Testis (tissue), 3 donors: Measurements from ENCODE around the gene INO80B. TPM values are rescaled to one million over a fixed set of nuclear protein-coding genes. Genes with fewer than 3 reads are reported as not detected.
"Not testable (repeated sequence)": the region's sequence is repeated elsewhere in the genome, so short reads cannot be mapped to it uniquely, and the experiment has no call there.

Experiments
- DNase-seq: peaks from one replicate; pipeline ENCODE4 v3.0.0-alpha.2; 2019
- H3K27ac ChIP-seq, 2 donors: fragments of 200-600 bp; sonication (generic); one replicate each; pipeline ENCODE4 v1.5.1; 2019
- H3K27me3 ChIP-seq: fragments of 200-600 bp; sonication (generic); one replicate; pipeline ENCODE4 v1.5.1; 2019
- H3K36me3 ChIP-seq: fragments of 200-600 bp; sonication (generic); one replicate; pipeline ENCODE4 v1.5.1; 2017; ENCODE audit warnings: low read depth; ENCODE audit errors: missing control alignments
- H3K4me1 ChIP-seq: fragments of 200-600 bp; sonication (generic); one replicate; pipeline ENCODE4 v1.5.1; 2019
- H3K4me3 ChIP-seq, 2 donors: fragments of 200-600 bp; sonication (generic); one replicate each; pipeline ENCODE4 v1.5.1; 2017 to 2019
- H3K9me3 ChIP-seq: fragments of 200-600 bp; sonication (generic); one replicate; pipeline ENCODE4 v1.5.1; 2017
- CTCF ChIP-seq, 3 experiments: fragments of 450-650 bp in 2 of 3; fragments of 200-600 bp in 1 of 3; sonication (generic) in 1 of 3; IDR thresholded peaks; one replicate each; pipeline ENCODE4 v1.5.1; 2016 to 2019; ENCODE audit warnings: antibody characterized with exemption in 3 of 3, mild to moderate bottlenecking in 2 of 3, moderate library complexity in 1 of 3
- POLR2A ChIP-seq: fragments of 450-650 bp; IDR thresholded peaks from one replicate; pipeline ENCODE4 v1.6.1; 2017; ENCODE audit warnings: antibody characterized with exemption, mild to moderate bottlenecking, moderate library complexity
- WGBS, 2 donors: methylation state at CpG; one replicate each; pipeline ENCODE4 v1.1.5; 2018; 5-methylcytosine and 5-hydroxymethylcytosine counted together
- intact Hi-C: fragments of 100-400 bp; cut with DNase I; formaldehyde crosslinking; loops from one replicate; pipeline ENCODE4 v1.15.1; 2023; ENCODE audit warnings: low total_unique reads
- polyA plus RNA-seq: library from polyadenylated mRNA; stranded (reverse); fragments of 350-450 nt; fragmentation: Illumina TruSeq; extraction: RNeasy Lipid Tissue Mini Kit (QIAGEN cat#74804); gene quantifications from one replicate; pipeline ENCODE4 v1.2.3, GENCODE V29; 2014; ENCODE audit warnings: low read depth, low replicate concordance; ENCODE audit not compliant: insufficient read depth
- total RNA-seq, 2 donors: library from RNA; depleted of rRNA; stranded (reverse); fragments of >200 nt; gene quantifications; one replicate each; pipeline ENCODE4 v1.2.3, GENCODE V29; 2016

INO80B gene
- total and polyA plus RNA-seq, 3 donors from 2014 or later: 23.1 to 59.3 (median 27.9) TPM

DNA sequence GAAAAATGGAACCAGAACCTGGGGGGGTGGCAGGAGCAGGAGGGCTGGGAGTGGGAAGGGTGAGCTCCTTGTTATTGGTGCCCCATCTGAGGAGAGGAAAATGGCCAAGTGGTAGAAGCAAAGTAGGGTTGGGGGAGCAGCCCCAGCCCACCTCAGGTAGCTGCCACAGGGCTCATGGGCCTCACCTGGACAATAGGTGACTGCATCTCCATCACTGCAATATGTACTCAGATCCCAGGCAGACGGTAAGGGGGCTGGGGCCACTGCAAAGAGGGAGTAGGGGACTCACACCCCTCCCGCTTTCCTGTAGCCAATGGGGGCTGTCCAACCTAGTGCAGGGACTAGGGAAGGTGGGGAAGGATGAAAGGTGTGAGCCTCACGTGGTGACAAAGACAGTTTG lies 37.7 kb upstream of the INO80B start:
- H3K4me1 ChIP-seq: peaks cover 31% of the 10 kb centered on the region

GRCh38 chr2:74417763-74418162 lies 37.1 kb upstream of the INO80B start:
- intact Hi-C loops: no loop called here
- Histone ChIP-seq H3K4me3 (no peak overlapping the region), H3K27me3 (no peaks in the 10 kb centered on the region), H3K27ac (no peak overlapping the region), H3K9me3 (no peaks in the 10 kb centered on the region), H3K4me1 (peaks cover 31% of the 10 kb centered on the region), H3K36me3 (no peaks in the 10 kb centered on the region)
- TF ChIP-seq CTCF (IDR thresholded peaks at IDR 0.05): no peak
- DNase-seq: no peak
- 89 to 91% methylated on average over 4 to 6 of the region's 6 CpGs for WGBS, 2 donors

More for the DNA sequence above, 37.7 kb upstream of the INO80B start:
- intact Hi-C loops: no loop called here
- Histone ChIP-seq H3K9me3 (no peaks in the 10 kb centered on the region), H3K36me3 (no peaks in the 10 kb centered on the region), H3K27ac (no peak overlapping the region), H3K4me3 (no peak overlapping the region), H3K27me3 (no peaks in the 10 kb centered on the region)
- TF ChIP-seq CTCF (IDR thresholded peaks at IDR 0.05): no peak
- no peak for TF ChIP-seq POLR2A
- 60 to 78% methylated on average over 1 to 3 of the region's 3 CpGs for WGBS, 2 donors
- no peak for DNase-seq

GRCh38 chr2:74418312-74418711 lies 36.6 kb upstream of the INO80B start:
- DNase-seq: no peak
- intact Hi-C loops: no loop called here

GRCh38 chr2:74419345-74419744 lies 35.5 kb upstream of the INO80B start:
- DNase-seq: no peak
- whole genome bisulfite sequencing, 2 donors: 79 to 84% methylated on average over 1 of the region's 1 CpG
- Histone ChIP-seq H3K4me3 (no peak overlapping the region), H3K9me3 (no peaks in the 10 kb centered on the region), H3K27me3 (no peaks in the 10 kb centered on the region), H3K36me3 (no peaks in the 10 kb centered on the region), H3K4me1 (peaks cover 18% of the 10 kb centered on the region), H3K27ac (no peak overlapping the region)
- TF ChIP-seq POLR2A: no peak
- TF ChIP-seq CTCF (IDR thresholded peaks at IDR 0.05): no peak
- intact Hi-C loops: no loop called here

More at GRCh38 chr2:74418312-74418711, 36.6 kb upstream of the INO80B start:
- Histone ChIP-seq H3K36me3 (no peaks in the 10 kb centered on the region), H3K27ac (no peak overlapping the region), H3K4me3 (no peak overlapping the region), H3K27me3 (no peaks in the 10 kb centered on the region), H3K4me1 (peaks cover 27% of the 10 kb centered on the region), H3K9me3 (no peaks in the 10 kb centered on the region)
- WGBS, 2 donors: 63 to 82% methylated on average over 22 to 27 of the region's 27 CpGs
- TF ChIP-seq POLR2A (no peak), CTCF (IDR thresholded peaks at IDR 0.05) (no peak)

GRCh38 chr2:74420006-74420405 lies 34.9 kb upstream of the INO80B start:
- H3K27ac ChIP-seq: no peak overlapping the region
- 76 to 85% methylated on average over 2 of the region's 2 CpGs for WGBS, 2 donors
- intact Hi-C loops: no loop called here
- no peak overlapping the region for H3K4me3 ChIP-seq
- no peaks in the 10 kb centered on the region for H3K36me3 ChIP-seq
- no peaks in the 10 kb centered on the region for H3K9me3 ChIP-seq
- no peaks in the 10 kb centered on the region for H3K27me3 ChIP-seq
- no peak for DNase-seq
- peaks cover 11% of the 10 kb centered on the region for H3K4me1 ChIP-seq
- TF ChIP-seq CTCF (IDR thresholded peaks at IDR 0.05): no peak
- TF ChIP-seq POLR2A: no peak

DNA sequence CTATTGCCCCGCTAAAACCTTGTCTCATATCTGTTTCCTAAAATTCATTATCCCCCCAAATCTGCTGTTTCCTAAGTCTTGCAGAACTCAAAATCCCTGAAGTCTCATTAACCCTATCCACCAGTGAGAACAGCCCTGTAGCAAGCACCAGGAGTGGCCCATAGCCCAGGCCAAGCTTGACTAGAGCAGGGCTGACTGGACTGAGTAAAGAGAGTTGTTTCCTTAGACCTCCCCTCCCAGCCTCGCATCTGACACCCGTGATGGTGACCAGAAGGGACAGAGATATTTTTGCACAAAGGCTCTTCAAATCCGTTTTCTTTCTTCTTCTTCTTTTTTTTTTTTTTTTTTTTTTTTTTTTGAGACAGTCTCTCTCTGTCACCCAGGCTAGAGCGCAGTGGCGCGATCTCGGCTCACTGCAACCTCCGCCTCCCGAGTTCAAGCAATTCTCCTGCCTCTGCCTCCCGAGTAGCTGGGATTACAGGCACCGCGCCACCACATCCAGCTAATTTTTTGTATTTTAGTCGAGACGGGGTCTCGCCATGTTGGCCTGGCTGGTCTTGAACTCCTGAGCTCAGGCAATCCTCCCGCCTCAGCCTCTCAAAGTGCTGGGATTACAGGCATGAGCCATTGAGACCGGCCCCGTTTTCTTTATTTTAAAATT lies 34.3 kb upstream of the INO80B start:
- peak overlapping the region in 1 of 2 donors; percentile 67 for H3K4me3 ChIP-seq
- H3K27me3 ChIP-seq, DNase-seq, intact Hi-C loops, H3K4me1 ChIP-seq, H3K36me3 ChIP-seq, H3K9me3 ChIP-seq, H3K27ac ChIP-seq: not testable (repeated sequence)
- 45 to 71% methylated on average over 19 of the region's 19 CpGs for WGBS, 2 donors
